Activated naive CD4-positive, alpha-beta T cell (primary cell): Measurements from ENCODE around the gene BTBD6.
"Not testable (repeated sequence)": the region's sequence is repeated elsewhere in the genome, so short reads cannot be mapped to it uniquely, and the experiment has no call there.

Source experiments
- DNase-seq, 4 experiments: peaks; one replicate each; lab custom pipeline; 2025; lab: John Stamatoyannopoulos, UW

BTBD6 gene

DNA sequence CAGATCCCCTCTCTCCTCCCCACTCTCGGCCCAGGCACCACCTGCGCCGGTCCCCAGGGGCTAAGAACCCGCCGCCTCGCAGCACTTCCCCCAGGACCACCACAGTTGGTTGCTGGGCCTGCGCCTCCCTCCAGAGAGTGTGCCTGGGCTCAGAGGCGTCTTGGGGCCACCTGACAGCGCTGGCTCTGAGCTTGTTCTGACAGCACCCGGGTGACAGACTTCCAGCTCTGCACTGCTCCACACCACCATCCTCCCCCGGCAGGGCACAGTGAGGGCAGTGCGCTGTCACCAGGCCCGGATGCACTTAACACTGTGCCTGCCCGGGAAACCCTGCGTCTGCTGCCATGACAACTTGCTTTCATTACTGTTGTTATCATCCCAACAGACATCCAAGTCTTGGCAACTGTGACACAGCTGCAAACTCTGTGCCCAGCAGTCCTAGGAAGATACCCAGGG is 45.8 kb downstream of the BTBD6 start:
- peak in 2 of 4 experiments; percentile 28 to 64 for DNase-seq

DNA sequence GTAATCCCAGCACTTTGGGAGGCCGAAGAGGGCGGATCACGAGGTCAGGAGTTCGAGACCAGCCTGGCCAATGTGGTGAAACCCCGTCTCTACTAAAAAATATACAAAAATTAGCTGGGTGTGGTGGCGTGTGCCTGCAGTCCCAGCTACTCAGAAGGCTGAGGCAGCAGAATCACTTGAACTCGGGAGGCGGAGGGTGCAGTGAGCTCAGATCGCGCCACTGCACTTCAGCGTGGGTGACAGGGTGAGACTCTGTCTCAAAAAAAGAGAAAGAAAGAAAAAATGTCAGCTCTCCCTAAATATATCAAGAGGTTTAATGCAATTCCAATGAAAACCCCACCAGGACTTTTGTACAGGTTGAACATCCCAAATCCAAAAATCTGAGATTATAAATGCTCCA is 49.0 kb downstream of the BTBD6 start:
- DNase-seq: not testable (repeated sequence)

DNA sequence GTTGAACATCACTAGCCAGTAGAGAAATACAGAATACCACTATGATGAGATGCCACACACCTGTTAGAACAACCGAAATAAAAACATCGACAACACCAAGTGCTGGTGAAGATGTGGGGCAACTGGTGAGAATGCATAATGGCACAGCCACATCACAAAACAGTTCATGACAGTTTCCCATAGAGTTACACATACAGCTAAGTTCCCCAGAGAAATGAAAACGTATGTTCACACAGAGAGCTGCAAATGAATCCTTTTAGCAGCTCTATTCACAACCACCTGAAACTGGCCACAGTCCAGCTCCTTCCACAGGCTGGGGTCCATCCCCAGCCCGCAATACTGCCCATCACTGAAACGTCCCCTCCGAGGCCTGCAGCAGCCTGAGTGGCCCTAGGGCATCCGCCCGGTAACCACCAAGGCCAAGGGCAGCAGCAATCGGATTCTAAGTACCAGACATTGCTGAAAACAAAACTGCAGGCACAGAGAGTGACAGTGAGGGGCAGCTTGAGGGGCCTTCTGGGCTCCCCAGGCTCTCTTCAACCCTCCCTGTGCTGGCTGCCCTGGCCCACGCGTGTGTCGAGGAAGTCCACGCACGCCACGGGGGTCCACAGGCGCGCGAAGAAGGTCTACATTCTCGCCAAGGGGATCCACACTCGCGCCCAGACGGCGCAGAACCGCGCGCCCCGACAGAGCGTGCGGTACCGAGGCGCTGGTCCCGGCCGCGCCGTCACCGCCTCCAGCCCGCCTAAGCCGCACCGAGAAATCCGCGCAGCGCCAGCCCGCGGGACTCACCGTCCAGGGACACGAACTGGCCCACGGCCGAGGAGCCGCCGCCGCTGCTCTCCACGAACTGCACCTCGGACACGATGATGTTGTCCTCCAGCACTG is 51.6 kb downstream of the BTBD6 start:
- peak in 1 of 4 experiments; percentile 24 for DNase-seq
